GM12874 (cell line): ENCODE data around the gene ACSM3.

Source experiments
- CTCF ChIP-seq: IDR thresholded peaks from 2 replicates; pipeline ENCODE4 v1.5.1; 2011; ENCODE audit warnings: low read depth, mild to moderate bottlenecking, control low read depth, low read length, moderate library complexity; ENCODE audit not compliant: insufficient read depth

Gene ACSM3

GRCh38 chr16:20747030-20747816, 16.6 kb upstream of the ACSM3 start:
- no peak for TF ChIP-seq CTCF

GRCh38 chr16:20749474-20749873, 14.3 kb upstream of the ACSM3 start:
- no peak for TF ChIP-seq CTCF

- TF ChIP-seq CTCF, result no peak
Observed at GRCh38 chr16:20750558-20750957, 13.3 kb upstream of the ACSM3 start.

GRCh38 chr16:20753727-20754126, 10.1 kb upstream of the ACSM3 start:
- no peak for TF ChIP-seq CTCF

- no peak for TF ChIP-seq CTCF
Observed at GRCh38 chr16:20755238-20755637, 8.6 kb upstream of the ACSM3 start.

- TF ChIP-seq CTCF, result no peak
Observed at GRCh38 chr16:20760346-20760745, 3.5 kb upstream of the ACSM3 start.

GRCh38 chr16:20761175-20761574, 2.6 kb upstream of the ACSM3 start:
- TF ChIP-seq CTCF, result no peak
